Astrocyte (in vitro differentiated cells and primary cell): ENCODE data around the gene MAP4K4.

ENCODE experiments used
- EZH2 ChIP-seq: IDR thresholded peaks from 2 replicates; pipeline ENCODE4 v1.6.1; 2012; ENCODE audit warnings: mild to moderate bottlenecking, low read length, inconsistent platforms; ENCODE audit not compliant: insufficient read depth
- TF ChIP-seq, protein P1 (sequence below): IDR thresholded peaks from 2 replicates; pipeline ENCODE4 v1.5.1; 2011; ENCODE audit warnings: low read depth, mild to moderate bottlenecking, inconsistent platforms, low read length, moderate library complexity; ENCODE audit not compliant: insufficient read depth

DNA sequence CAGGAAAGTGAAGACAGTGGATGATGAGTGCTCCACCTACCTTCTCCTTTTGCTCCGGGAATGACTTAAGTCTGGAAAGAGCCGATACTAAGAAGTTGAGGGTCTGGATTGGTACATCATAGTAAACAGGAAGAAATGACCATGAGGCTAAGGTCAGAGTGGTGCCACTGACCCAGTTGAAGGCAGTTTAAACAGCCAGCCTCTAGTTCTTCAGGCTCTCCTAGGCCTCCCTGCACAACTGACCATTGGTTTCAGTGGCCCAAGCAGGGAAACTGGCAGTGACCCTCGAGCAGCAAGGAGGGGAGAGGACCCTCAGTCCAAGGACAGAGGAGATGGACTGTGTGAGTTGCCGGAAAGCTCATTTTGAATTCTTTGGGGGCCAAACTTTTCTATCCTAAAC, 119.1 kb downstream of the MAP4K4 start:
- TF ChIP-seq, protein P1, sequence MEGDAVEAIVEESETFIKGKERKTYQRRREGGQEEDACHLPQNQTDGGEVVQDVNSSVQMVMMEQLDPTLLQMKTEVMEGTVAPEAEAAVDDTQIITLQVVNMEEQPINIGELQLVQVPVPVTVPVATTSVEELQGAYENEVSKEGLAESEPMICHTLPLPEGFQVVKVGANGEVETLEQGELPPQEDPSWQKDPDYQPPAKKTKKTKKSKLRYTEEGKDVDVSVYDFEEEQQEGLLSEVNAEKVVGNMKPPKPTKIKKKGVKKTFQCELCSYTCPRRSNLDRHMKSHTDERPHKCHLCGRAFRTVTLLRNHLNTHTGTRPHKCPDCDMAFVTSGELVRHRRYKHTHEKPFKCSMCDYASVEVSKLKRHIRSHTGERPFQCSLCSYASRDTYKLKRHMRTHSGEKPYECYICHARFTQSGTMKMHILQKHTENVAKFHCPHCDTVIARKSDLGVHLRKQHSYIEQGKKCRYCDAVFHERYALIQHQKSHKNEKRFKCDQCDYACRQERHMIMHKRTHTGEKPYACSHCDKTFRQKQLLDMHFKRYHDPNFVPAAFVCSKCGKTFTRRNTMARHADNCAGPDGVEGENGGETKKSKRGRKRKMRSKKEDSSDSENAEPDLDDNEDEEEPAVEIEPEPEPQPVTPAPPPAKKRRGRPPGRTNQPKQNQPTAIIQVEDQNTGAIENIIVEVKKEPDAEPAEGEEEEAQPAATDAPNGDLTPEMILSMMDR = no peak
- no peak for TF ChIP-seq EZH2
